ENCODE results near the gene C20orf202.

The C20orf202 gene

GRCh38 chr20:1184638-1185315, 18.5 kb upstream of the C20orf202 start, which contains the start of gene TMEM74B:
Gene TMEM74B (minus strand): TSS chr20:1184981. CDS start chr20:1183801, 1,180 bp downstream.
- no peak for DNase-seq (ENCODE audit: low spot score)

GRCh38 chr20:1185316-1185741, 17.9 kb upstream of the C20orf202 start:
- DNase-seq (ENCODE audit: low spot score), result no peak

GRCh38 chr20:1185790-1186334, 17.4 kb upstream of the C20orf202 start:
- no peak for DNase-seq (ENCODE audit: low spot score)

GRCh38 chr20:1186367-1186991, 16.8 kb upstream of the C20orf202 start:
- no peak for DNase-seq (ENCODE audit: low spot score)

GRCh38 chr20:1187605-1188171, 15.6 kb upstream of the C20orf202 start:
- DNase-seq (ENCODE audit: low spot score), result no peak

GRCh38 chr20:1188347-1188746, 14.9 kb upstream of the C20orf202 start:
- no peak for DNase-seq (ENCODE audit: low spot score)

- DNase-seq (ENCODE audit: low spot score), result no peak
Measured at GRCh38 chr20:1189827-1190226, 13.4 kb upstream of the C20orf202 start.

GRCh38 chr20:1190847-1191246, 12.4 kb upstream of the C20orf202 start:
- DNase-seq (ENCODE audit: low spot score), result no peak

GRCh38 chr20:1191299-1191698, 12.0 kb upstream of the C20orf202 start:
- DNase-seq (ENCODE audit: low spot score), result no peak

- no peak for DNase-seq (ENCODE audit: low spot score)
Measured at GRCh38 chr20:1195226-1195625, 8.0 kb upstream of the C20orf202 start.

- DNase-seq (ENCODE audit: low spot score), result no peak
Measured at GRCh38 chr20:1196634-1197033, 6.6 kb upstream of the C20orf202 start.

GRCh38 chr20:1197801-1198200, 5.5 kb upstream of the C20orf202 start:
- DNase-seq (ENCODE audit: low spot score), result no peak

- DNase-seq (ENCODE audit: low spot score), result no peak
Measured at GRCh38 chr20:1198751-1199150, 4.5 kb upstream of the C20orf202 start.

GRCh38 chr20:1199212-1199873, 3.9 kb upstream of the C20orf202 start:
- DNase-seq (ENCODE audit: low spot score), result no peak

GRCh38 chr20:1199964-1200363, 3.3 kb upstream of the C20orf202 start:
- no peak for DNase-seq (ENCODE audit: low spot score)

GRCh38 chr20:1203630-1204029, 376 bp downstream of the C20orf202 start:
- no peak for DNase-seq (ENCODE audit: low spot score)

GRCh38 chr20:1204113-1204512, 859 bp downstream of the C20orf202 start:
- no peak for DNase-seq (ENCODE audit: low spot score)

GRCh38 chr20:1204576-1204975, 1.3 kb downstream of the C20orf202 start:
- no peak for DNase-seq (ENCODE audit: low spot score)

- DNase-seq (ENCODE audit: low spot score), result no peak
Measured at GRCh38 chr20:1205802-1206201, 2.5 kb downstream of the C20orf202 start.

GRCh38 chr20:1206366-1207148, 3.3 kb downstream of the C20orf202 start:
- DNase-seq (ENCODE audit: low spot score), result no peak

GRCh38 chr20:1207293-1207878, 4.1 kb downstream of the C20orf202 start:
- no peak for DNase-seq (ENCODE audit: low spot score)
